Esophagus muscularis mucosa (tissue), 4 donors: ENCODE results near the gene PAQR4.

Source experiments
- EP300 ChIP-seq: sonication (generic); formaldehyde crosslinking; IDR thresholded peaks from one replicate; pipeline ENCODE4 v1.6.1; 2017; ENCODE audit warnings: antibody characterized with exemption
- POLR2A ChIP-seq: fragments of 450-650 bp; IDR thresholded peaks from one replicate; pipeline ENCODE4 v1.6.1; 2017; ENCODE audit warnings: antibody characterized with exemption, moderate library complexity, mild to moderate bottlenecking, low read depth
- POLR2AphosphoS5 ChIP-seq, 2 donors: sonication (generic); formaldehyde crosslinking; IDR thresholded peaks; one replicate each; pipeline ENCODE4 v1.6.1; 2017; ENCODE audit warnings: antibody characterized with exemption in 2 of 2
- TF ChIP-seq, protein P1 (sequence below), 3 experiments: fragments of 200-600 bp in 2 of 3; fragments of 450-650 bp in 1 of 3; sonication (generic) in 2 of 3; IDR thresholded peaks; one replicate each; pipeline ENCODE4 v1.5.1; 2017 to 2019; ENCODE audit warnings: antibody characterized with exemption in 3 of 3, mild to moderate bottlenecking in 2 of 3, moderate library complexity in 1 of 3

DNA sequence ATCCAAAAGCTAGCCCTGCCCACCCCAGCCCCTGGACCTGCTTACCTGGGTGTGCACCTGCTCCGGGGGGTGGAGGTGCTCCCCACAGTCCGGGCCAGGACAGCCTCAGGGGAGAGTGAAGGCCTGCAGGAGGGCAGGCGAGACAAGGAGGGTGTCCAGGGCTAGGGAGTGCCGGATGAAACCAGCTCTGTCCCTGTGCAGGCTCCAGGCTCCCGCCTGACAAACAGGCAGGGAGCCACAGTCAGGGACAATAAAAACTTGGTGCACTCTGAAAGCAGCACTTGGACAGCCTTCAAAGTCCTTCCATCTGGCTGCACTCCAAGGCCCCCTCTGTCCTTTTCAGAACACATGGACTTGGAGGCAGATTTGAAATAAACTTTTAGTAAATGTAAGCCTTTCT, 3.9 kb downstream of the PAQR4 start:
- TF ChIP-seq, protein P1, sequence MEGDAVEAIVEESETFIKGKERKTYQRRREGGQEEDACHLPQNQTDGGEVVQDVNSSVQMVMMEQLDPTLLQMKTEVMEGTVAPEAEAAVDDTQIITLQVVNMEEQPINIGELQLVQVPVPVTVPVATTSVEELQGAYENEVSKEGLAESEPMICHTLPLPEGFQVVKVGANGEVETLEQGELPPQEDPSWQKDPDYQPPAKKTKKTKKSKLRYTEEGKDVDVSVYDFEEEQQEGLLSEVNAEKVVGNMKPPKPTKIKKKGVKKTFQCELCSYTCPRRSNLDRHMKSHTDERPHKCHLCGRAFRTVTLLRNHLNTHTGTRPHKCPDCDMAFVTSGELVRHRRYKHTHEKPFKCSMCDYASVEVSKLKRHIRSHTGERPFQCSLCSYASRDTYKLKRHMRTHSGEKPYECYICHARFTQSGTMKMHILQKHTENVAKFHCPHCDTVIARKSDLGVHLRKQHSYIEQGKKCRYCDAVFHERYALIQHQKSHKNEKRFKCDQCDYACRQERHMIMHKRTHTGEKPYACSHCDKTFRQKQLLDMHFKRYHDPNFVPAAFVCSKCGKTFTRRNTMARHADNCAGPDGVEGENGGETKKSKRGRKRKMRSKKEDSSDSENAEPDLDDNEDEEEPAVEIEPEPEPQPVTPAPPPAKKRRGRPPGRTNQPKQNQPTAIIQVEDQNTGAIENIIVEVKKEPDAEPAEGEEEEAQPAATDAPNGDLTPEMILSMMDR (IDR thresholded peaks at IDR 0.05), result no peak
- TF ChIP-seq POLR2A (no peak), EP300 (no peak), POLR2AphosphoS5 (IDR thresholded peaks at IDR 0.05) (no peak)
